ENCODE measurements around the gene CSMD2.

CSMD2 gene

DNA sequence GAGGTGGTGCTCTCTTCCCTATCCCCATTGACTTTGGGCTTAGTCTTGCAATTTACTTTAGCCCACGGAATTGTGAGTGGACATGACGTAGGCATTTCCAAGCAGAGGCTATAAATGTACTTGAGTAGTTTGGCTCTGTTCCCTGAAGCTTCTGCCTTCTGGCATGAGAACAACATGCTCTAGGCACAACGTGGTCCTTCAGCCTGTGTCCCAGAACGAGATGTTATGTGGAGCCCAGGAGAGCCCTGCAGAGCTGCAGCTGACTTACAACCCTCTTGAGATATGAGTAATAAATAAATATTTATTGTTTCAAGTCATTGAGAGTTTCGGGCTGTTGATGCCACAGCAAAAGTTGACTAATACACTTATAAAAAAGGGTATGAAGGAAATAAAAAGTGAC, 406.3 kb downstream of the CSMD2 start:
- Histone ChIP-seq H3K27ac (ENCODE audit: low read depth, low read length) (no peak overlapping the region), H3K9me3 (ENCODE audit: control insufficient read depth, insufficient read depth, low read depth, low read length) (peaks cover 10% of the 10 kb centered on the region), H3K4me3 (ENCODE audit: low read depth, low read length) (no peak overlapping the region), H3K9ac (ENCODE audit: low read length) (no peak overlapping the region), H3K36me3 (ENCODE audit: control insufficient read depth, insufficient read depth, low read length) (no peaks in the 10 kb centered on the region), H3K4me1 (ENCODE audit: control insufficient read depth, insufficient read depth, low read length) (no peaks in the 10 kb centered on the region), H3K27me3 (ENCODE audit: control insufficient read depth, insufficient read depth, low read length) (no peaks in the 10 kb centered on the region)

DNA sequence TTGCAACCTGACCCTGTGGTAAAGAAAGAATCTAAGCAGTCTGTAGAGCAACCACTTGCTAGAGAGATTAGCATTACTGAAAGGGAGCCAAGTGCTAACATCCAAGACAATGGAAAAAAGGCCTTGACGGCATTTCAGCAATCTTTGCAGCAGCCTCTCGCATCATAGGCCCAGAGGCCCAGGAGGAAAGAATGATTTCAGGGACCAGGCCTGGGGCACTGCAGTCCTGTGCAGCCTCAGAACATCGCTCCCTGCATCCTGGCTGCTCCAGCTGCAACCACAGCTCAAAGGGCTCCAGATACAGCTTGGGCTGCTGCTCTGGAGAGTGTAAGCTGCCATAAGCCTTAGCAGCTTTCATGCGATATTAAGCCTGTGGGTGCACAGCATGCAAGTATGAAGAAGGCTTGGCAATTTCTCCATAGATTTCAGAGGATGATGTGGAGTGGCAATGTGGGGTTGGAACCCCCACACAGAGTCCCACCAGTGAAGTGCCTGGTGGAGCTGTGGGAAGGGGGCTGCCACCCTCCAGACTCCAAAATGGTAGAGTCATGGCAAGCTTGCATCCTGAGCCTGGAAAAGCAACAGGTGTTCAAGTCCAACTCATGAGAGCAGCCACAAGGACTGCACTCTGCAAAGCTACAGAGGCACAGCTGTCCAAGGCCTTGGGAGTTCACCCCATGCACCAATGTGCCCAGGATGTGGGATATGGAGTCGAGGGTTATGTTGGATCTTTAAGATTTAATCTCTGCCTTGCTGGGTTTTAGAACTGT, 411.8 kb downstream of the CSMD2 start:
- no peak overlapping the region for H3K4me3 ChIP-seq (ENCODE audit: low read depth, low read length)
- no peaks in the 10 kb centered on the region for H3K36me3 ChIP-seq (ENCODE audit: control insufficient read depth, insufficient read depth, low read length)
- H3K9ac ChIP-seq (ENCODE audit: low read length) = no peak overlapping the region
- peaks cover 28% of the 10 kb centered on the region for H3K9me3 ChIP-seq (ENCODE audit: control insufficient read depth, insufficient read depth, low read depth, low read length)
- H3K4me1 ChIP-seq (ENCODE audit: control insufficient read depth, insufficient read depth, low read length) = no peaks in the 10 kb centered on the region
- H3K27me3 ChIP-seq (ENCODE audit: control insufficient read depth, insufficient read depth, low read length) = no peaks in the 10 kb centered on the region
- H3K27ac ChIP-seq (ENCODE audit: low read depth, low read length) = no peak overlapping the region

DNA sequence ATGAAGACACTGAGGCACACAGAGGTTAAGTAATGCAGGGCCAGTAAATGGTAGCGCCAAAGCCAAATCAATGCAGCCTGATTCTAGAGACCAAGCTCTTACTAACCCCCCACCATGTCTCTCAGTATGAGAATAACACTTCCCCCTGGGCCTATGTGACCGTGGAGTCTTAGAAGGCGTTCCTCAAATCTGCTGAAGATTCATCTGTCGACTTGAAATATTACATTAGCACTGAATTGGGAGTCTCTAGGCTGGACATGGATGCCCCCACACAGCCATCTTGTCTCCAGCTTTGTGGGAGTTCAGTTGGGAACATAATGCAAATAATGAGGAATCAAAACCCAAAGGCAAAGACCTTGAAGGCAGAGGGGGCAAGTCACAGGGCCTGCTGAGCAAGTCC, 419.1 kb downstream of the CSMD2 start:
- no peak overlapping the region for H3K9ac ChIP-seq (ENCODE audit: low read length)
- no peaks in the 10 kb centered on the region for H3K27me3 ChIP-seq (ENCODE audit: control insufficient read depth, insufficient read depth, low read length)
- H3K4me1 ChIP-seq (ENCODE audit: control insufficient read depth, insufficient read depth, low read length) = no peaks in the 10 kb centered on the region
- no peaks in the 10 kb centered on the region for H3K9me3 ChIP-seq (ENCODE audit: control insufficient read depth, insufficient read depth, low read depth, low read length)
- peaks cover 9% of the 10 kb centered on the region; the same call in 1 of the 2 replicates for H3K36me3 ChIP-seq (ENCODE audit: control insufficient read depth, insufficient read depth, low read length)
- no peak overlapping the region for H3K4me3 ChIP-seq (ENCODE audit: low read depth, low read length)
- H3K27ac ChIP-seq (ENCODE audit: low read depth, low read length) = no peak overlapping the region

DNA sequence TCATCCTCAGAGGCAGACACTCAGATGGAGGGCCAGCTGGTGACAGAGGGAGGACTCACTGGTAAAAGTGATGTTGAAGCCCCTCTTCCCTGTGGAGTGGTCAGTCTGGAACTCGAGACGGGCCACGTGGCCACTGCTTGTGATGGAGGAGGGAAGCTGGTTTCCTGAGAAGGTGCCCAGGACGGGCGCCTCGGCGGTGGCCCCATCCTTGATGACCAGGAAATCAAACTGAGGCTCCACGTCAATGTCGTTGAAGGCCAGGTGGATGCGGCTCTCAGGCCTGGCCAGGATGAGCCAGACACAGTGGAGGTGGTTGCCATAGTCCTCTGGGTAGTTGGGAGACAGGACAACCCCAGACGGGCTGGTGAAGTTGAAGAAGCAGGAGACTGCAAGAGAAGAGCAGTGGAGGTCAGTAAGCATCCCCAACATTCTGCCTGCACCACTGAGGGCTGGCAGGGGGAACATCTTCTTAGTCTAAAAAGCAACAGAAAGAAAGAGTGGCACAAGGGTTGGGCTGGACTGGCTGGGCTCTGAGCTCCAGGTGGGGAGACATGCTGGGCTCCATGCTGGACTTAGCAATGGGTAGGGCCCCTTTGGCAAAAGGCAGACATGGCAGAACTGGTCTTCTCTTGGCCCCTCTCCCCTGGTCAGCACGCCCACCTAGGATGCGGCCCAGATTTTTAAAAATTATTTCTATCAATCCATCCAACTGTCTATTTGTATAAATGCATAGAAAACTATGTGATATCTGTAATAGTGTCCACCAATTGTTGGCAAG, 421.6 kb downstream of the CSMD2 start:
- H3K36me3 ChIP-seq (ENCODE audit: control insufficient read depth, insufficient read depth, low read length) = peaks cover 9% of the 10 kb centered on the region; the same call in 1 of the 2 replicates
- no peak overlapping the region for H3K27ac ChIP-seq (ENCODE audit: low read depth, low read length)
- no peaks in the 10 kb centered on the region for H3K27me3 ChIP-seq (ENCODE audit: control insufficient read depth, insufficient read depth, low read length)

DNA sequence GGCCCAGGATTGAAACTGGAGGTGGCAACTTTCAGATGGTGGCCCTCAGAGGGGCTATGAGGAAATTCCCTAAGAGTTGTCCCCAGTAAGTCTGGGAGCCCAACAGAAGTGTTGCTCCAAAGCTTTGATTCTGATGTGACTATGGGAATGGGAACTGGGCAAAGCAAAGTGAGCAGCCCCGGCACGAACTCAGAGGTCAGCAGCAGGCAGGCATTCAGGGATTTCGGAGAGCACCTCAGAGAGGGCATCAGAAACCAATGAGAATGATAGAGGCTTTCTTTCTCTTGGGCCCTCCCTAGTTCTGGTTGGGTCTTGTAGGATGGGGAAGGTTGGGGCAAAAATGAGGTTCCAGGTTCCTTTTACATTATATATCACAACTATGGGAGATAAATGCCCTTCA, 422.4 kb downstream of the CSMD2 start:
- Histone ChIP-seq H3K4me1 (ENCODE audit: control insufficient read depth, insufficient read depth, low read length) (0 out of 2 replicates have a peak, but pooled peaks cover 2% of the 10 kb centered on the region), H3K4me3 (ENCODE audit: low read depth, low read length) (no peak overlapping the region), H3K27me3 (ENCODE audit: control insufficient read depth, insufficient read depth, low read length) (no peaks in the 10 kb centered on the region), H3K27ac (ENCODE audit: low read depth, low read length) (no peak overlapping the region), H3K9me3 (ENCODE audit: control insufficient read depth, insufficient read depth, low read depth, low read length) (no peaks in the 10 kb centered on the region), H3K9ac (ENCODE audit: low read length) (no peak overlapping the region), H3K36me3 (ENCODE audit: control insufficient read depth, insufficient read depth, low read length) (peaks cover 9% of the 10 kb centered on the region; the same call in 1 of the 2 replicates)

More for the DNA sequence above, 421.6 kb downstream of the CSMD2 start:
- Histone ChIP-seq H3K9me3 (ENCODE audit: control insufficient read depth, insufficient read depth, low read depth, low read length) (no peaks in the 10 kb centered on the region), H3K9ac (ENCODE audit: low read length) (no peak overlapping the region), H3K4me1 (ENCODE audit: control insufficient read depth, insufficient read depth, low read length) (no peaks in the 10 kb centered on the region), H3K4me3 (ENCODE audit: low read depth, low read length) (no peak overlapping the region)

DNA sequence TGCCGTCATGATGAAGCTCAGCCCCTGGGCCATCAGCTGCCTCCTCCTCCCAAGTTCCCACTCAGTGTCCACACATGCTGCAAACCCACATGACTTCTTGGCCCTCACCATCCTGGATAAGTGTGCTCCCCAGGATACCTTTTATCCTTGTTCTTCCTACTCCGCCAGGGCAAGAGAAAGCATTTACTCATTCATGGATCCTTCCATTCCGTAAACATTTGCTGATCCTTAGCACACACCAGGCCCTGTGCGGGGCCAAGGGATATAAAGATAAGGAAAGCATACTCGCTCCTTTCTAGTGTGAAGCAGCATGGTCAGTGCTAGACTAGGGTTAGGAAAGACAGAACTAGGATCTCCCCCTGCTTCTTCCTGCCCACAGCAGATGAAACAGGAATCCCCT, 423.3 kb downstream of the CSMD2 start:
- Histone ChIP-seq H3K27me3 (ENCODE audit: control insufficient read depth, insufficient read depth, low read length) (no peaks in the 10 kb centered on the region), H3K36me3 (ENCODE audit: control insufficient read depth, insufficient read depth, low read length) (peaks cover 9% of the 10 kb centered on the region; the same call in 1 of the 2 replicates), H3K9me3 (ENCODE audit: control insufficient read depth, insufficient read depth, low read depth, low read length) (no peaks in the 10 kb centered on the region), H3K9ac (ENCODE audit: low read length) (no peak overlapping the region), H3K4me1 (ENCODE audit: control insufficient read depth, insufficient read depth, low read length) (0 out of 2 replicates have a peak, but pooled peaks cover 6% of the 10 kb centered on the region), H3K4me3 (ENCODE audit: low read depth, low read length) (no peak overlapping the region), H3K27ac (ENCODE audit: low read depth, low read length) (no peak overlapping the region)

DNA sequence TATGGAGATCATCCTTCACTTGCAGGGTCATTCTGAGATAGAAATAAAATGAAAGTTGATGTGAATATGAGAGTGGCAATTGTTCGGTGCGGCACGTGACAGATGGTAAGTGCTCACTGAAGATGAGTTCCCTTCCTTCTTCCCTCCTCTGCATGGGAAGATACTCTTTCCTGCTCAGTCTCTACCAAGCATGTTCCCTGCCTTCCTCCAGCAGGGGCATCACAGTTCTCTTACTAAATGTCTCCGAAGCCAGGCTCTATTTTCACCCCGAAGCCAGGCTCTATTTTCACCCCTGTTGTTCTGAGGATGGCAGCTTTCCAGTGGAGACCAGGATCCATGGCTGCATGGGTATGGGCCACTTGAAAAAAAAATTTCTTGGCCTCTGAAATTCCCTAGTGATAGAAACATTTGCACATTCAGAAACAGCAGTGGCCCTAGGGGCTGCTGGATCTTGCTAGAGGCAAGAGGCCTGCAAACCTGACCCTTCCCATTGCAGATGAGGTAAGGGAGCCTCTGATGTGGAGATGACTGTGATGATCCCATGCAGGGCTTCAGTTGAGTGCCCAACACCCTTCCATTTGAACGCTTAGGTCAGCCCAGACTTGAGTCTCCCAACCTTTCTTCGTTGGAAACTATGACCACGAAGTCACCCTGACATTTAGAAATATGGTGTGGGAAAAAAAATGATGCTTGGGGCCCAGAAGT, 424.8 kb downstream of the CSMD2 start:
- Histone ChIP-seq H3K9me3 (ENCODE audit: control insufficient read depth, insufficient read depth, low read depth, low read length) (no peaks in the 10 kb centered on the region), H3K4me3 (ENCODE audit: low read depth, low read length) (no peak overlapping the region), H3K36me3 (ENCODE audit: control insufficient read depth, insufficient read depth, low read length) (peaks cover 9% of the 10 kb centered on the region; the same call in 1 of the 2 replicates), H3K27ac (ENCODE audit: low read depth, low read length) (no peak overlapping the region), H3K4me1 (ENCODE audit: control insufficient read depth, insufficient read depth, low read length) (0 out of 2 replicates have a peak, but pooled peaks cover 6% of the 10 kb centered on the region), H3K9ac (ENCODE audit: low read length) (no peak overlapping the region), H3K27me3 (ENCODE audit: control insufficient read depth, insufficient read depth, low read length) (no peaks in the 10 kb centered on the region)

DNA sequence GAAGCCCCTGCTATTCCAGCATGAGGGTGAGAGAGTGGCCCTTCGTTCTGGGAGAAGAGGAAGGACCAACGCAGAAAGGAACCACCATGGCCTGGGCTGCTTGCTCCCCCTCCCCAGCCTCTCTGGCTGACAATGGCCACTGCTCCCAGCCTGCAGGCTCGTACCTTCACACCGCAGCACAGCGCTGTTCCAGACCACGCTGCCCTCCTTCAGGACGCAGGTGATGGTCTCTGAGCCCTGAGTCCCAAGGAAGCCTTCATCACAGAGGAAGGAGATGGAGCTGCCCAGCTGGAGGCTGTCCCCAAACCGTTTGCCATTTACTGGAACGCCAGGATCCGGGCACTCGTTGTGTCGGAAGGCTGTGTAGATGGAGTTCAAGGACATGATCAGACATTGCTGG, 426.1 kb downstream of the CSMD2 start:
- Histone ChIP-seq H3K4me3 (ENCODE audit: low read depth, low read length) (no peak overlapping the region), H3K27me3 (ENCODE audit: control insufficient read depth, insufficient read depth, low read length) (no peaks in the 10 kb centered on the region), H3K9ac (ENCODE audit: low read length) (no peak overlapping the region), H3K9me3 (ENCODE audit: control insufficient read depth, insufficient read depth, low read depth, low read length) (no peaks in the 10 kb centered on the region), H3K36me3 (ENCODE audit: control insufficient read depth, insufficient read depth, low read length) (peaks cover 9% of the 10 kb centered on the region; the same call in 1 of the 2 replicates), H3K27ac (ENCODE audit: low read depth, low read length) (no peak overlapping the region), H3K4me1 (ENCODE audit: control insufficient read depth, insufficient read depth, low read length) (0 out of 2 replicates have a peak, but pooled peaks cover 6% of the 10 kb centered on the region)

DNA sequence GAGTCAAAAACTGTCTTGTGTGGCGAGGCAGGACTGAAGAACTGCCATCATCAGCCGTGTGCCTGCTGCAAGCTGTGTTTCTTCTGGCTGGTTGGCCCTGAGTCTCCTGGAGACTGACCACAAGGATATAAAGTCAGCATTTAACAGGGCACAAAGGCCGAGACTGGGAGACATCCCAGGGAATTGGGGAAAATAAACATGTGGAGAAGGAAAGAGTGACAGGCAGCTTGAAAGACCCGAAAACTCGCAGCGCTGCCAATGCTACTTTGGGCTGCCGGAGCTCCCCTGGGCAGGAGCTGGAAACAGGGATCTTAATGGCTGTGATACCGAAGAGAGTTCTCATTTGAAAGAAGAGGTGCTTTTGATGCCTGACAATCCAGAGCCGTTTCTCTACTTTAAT, 426.5 kb downstream of the CSMD2 start:
- Histone ChIP-seq H3K27me3 (ENCODE audit: control insufficient read depth, insufficient read depth, low read length) (no peaks in the 10 kb centered on the region), H3K4me3 (ENCODE audit: low read depth, low read length) (no peak overlapping the region), H3K36me3 (ENCODE audit: control insufficient read depth, insufficient read depth, low read length) (peaks cover 9% of the 10 kb centered on the region; the same call in 1 of the 2 replicates), H3K27ac (ENCODE audit: low read depth, low read length) (no peak overlapping the region), H3K4me1 (ENCODE audit: control insufficient read depth, insufficient read depth, low read length) (0 out of 2 replicates have a peak, but pooled peaks cover 6% of the 10 kb centered on the region), H3K9ac (ENCODE audit: low read length) (no peak overlapping the region), H3K9me3 (ENCODE audit: control insufficient read depth, insufficient read depth, low read depth, low read length) (no peaks in the 10 kb centered on the region)

DNA sequence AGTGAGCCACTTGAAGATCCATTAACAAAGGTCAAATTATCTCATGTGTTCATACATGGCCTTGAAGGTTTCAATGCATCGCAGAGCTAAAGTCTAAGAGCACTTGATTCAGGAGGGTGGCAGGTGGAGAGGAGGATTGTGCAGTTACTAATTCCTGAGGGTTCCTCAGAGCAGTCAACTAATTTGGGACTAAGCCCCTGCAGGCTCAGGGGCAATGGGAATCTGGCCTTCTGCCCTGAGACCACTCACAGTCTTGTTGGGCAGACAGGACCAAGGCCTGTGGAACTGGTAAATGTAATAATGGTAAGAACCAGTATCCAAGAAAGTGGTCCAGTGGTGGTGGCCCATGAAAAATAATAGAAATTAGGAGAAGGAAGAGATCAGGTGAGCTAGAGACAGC, 428.5 kb downstream of the CSMD2 start:
- H3K4me3 ChIP-seq (ENCODE audit: low read depth, low read length) = no peak overlapping the region
- no peaks in the 10 kb centered on the region for H3K36me3 ChIP-seq (ENCODE audit: control insufficient read depth, insufficient read depth, low read length)
- H3K9me3 ChIP-seq (ENCODE audit: control insufficient read depth, insufficient read depth, low read depth, low read length) = no peaks in the 10 kb centered on the region
- H3K9ac ChIP-seq (ENCODE audit: low read length) = no peak overlapping the region
- 0 out of 2 replicates have a peak, but pooled peaks cover 6% of the 10 kb centered on the region for H3K4me1 ChIP-seq (ENCODE audit: control insufficient read depth, insufficient read depth, low read length)
- no peak overlapping the region for H3K27ac ChIP-seq (ENCODE audit: low read depth, low read length)
- H3K27me3 ChIP-seq (ENCODE audit: control insufficient read depth, insufficient read depth, low read length) = no peaks in the 10 kb centered on the region
